Osteocyte (in vitro differentiated cells): ENCODE data around the gene GADD45A. TPM values are rescaled to one million over a fixed set of nuclear protein-coding genes. Genes with fewer than 3 reads are reported as not detected.

Experiments
- DNase-seq: peaks from one replicate; pipeline ENCODE4 v3.0.0; 2021; ENCODE audit warnings: mixed read lengths; ENCODE audit not compliant: unreplicated experiment; ENCODE audit errors: extremely low spot score
- H3K27ac Mint-ChIP-seq: one replicate; pipeline ENCODE4 v1.8.0; 2021; ENCODE audit warnings: mild to moderate bottlenecking, mixed read lengths; ENCODE audit not compliant: unreplicated experiment
- H3K27me3 Mint-ChIP-seq: one replicate; pipeline ENCODE4 v1.8.0; 2021; ENCODE audit warnings: mixed read lengths; ENCODE audit not compliant: unreplicated experiment
- H3K36me3 Mint-ChIP-seq: one replicate; pipeline ENCODE4 v1.8.0; 2021; ENCODE audit warnings: mixed read lengths; ENCODE audit not compliant: unreplicated experiment
- H3K4me1 Mint-ChIP-seq: one replicate; pipeline ENCODE4 v1.8.0; 2021; ENCODE audit warnings: mixed read lengths; ENCODE audit not compliant: unreplicated experiment
- H3K4me3 Mint-ChIP-seq: one replicate; pipeline ENCODE4 v1.8.0; 2021; ENCODE audit warnings: mild to moderate bottlenecking, moderate library complexity, mixed read lengths; ENCODE audit not compliant: unreplicated experiment
- H3K9me3 Mint-ChIP-seq: one replicate; pipeline ENCODE4 v1.8.0; 2021; ENCODE audit warnings: mixed read lengths; ENCODE audit not compliant: unreplicated experiment
- CTCF ChIP-seq: fragments of 200-600 bp; sonication (generic); IDR thresholded peaks from 2 replicates; pipeline ENCODE4 v1.5.0; 2021; ENCODE audit warnings: antibody characterized with exemption, mild to moderate bottlenecking, moderate library complexity
- total RNA-seq: library from RNA; stranded (reverse); gene quantifications from 2 replicates; pipeline ENCODE4 v1.2.1, GENCODE V29; 2021

The GADD45A gene
- total RNA-seq, 1 donor from 2014 or later, result 45.3 TPM

GRCh38 chr1:67722292-67722944 lies 37.4 kb downstream of the GADD45A start:
- no peak for TF ChIP-seq CTCF
- H3K36me3 Mint-ChIP-seq, result peaks cover 4% of the 10 kb centered on the region
- peaks cover 32% of the 10 kb centered on the region for H3K4me1 Mint-ChIP-seq
- no peak overlapping the region for H3K27ac Mint-ChIP-seq
- H3K27me3 Mint-ChIP-seq, result no peaks in the 10 kb centered on the region
- no peaks in the 10 kb centered on the region for H3K9me3 Mint-ChIP-seq
- no peak overlapping the region for H3K4me3 Mint-ChIP-seq
- DNase-seq, result no peak

- Mint-ChIP-seq H3K36me3 (peaks cover 2% of the 10 kb centered on the region), H3K27me3 (no peaks in the 10 kb centered on the region), H3K9me3 (no peaks in the 10 kb centered on the region), H3K4me1 (peaks cover 30% of the 10 kb centered on the region), H3K4me3 (no peak overlapping the region), H3K27ac (no peak overlapping the region)
- no peak for TF ChIP-seq CTCF
- DNase-seq, result no peak
These were observed 38.1 kb downstream of the GADD45A start for GRCh38 chr1:67723126-67723525.

- H3K9me3 Mint-ChIP-seq, result no peaks in the 10 kb centered on the region
- no peak for TF ChIP-seq CTCF
- H3K4me1 Mint-ChIP-seq, result peaks cover 28% of the 10 kb centered on the region
- H3K27ac Mint-ChIP-seq, result no peak overlapping the region
- no peaks in the 10 kb centered on the region for H3K27me3 Mint-ChIP-seq
- no peak for DNase-seq
- peaks cover 2% of the 10 kb centered on the region for H3K36me3 Mint-ChIP-seq
- H3K4me3 Mint-ChIP-seq, result no peak overlapping the region
These were observed 38.6 kb downstream of the GADD45A start for GRCh38 chr1:67723620-67724019.

- Mint-ChIP-seq H3K27me3 (no peaks in the 10 kb centered on the region), H3K36me3 (peaks cover 3% of the 10 kb centered on the region), H3K4me1 (peaks cover 24% of the 10 kb centered on the region), H3K27ac (peak overlapping the region; percentile 71), H3K9me3 (no peaks in the 10 kb centered on the region), H3K4me3 (no peak overlapping the region)
- no peak for TF ChIP-seq CTCF
- DNase-seq, result no peak
These were observed 40.0 kb downstream of the GADD45A start for GRCh38 chr1:67724928-67725560.

GRCh38 chr1:67726224-67726623 lies 41.2 kb downstream of the GADD45A start:
- no peak for DNase-seq
- H3K4me1 Mint-ChIP-seq, result peaks cover 26% of the 10 kb centered on the region
- peak overlapping the region; percentile 28 for H3K27ac Mint-ChIP-seq
- H3K36me3 Mint-ChIP-seq, result peaks cover 3% of the 10 kb centered on the region
- no peaks in the 10 kb centered on the region for H3K9me3 Mint-ChIP-seq
- no peaks in the 10 kb centered on the region for H3K27me3 Mint-ChIP-seq
- no peak for TF ChIP-seq CTCF
- no peak overlapping the region for H3K4me3 Mint-ChIP-seq
